AG04449 (cell line): Measurements from ENCODE around the gene RAD51B.

Source experiments
- CTCF ChIA-PET: fragments of 350-600 bp; formaldehyde crosslinking; extraction: SDS; loops from one replicate; lab custom pipeline; 2021; ENCODE audit warnings: antibody characterized with exemption; lab: Yijun Ruan, JAX
- POLR2A ChIA-PET: fragments of 400-600, 350-600 bp; formaldehyde crosslinking; extraction: SDS; loops from one replicate; lab custom pipeline; 2020; ENCODE audit warnings: antibody characterized with exemption, inconsistent platforms; lab: Yijun Ruan, JAX
- DNase-seq: peaks from one replicate; pipeline ENCODE4 v3.0.0-alpha.2; 2010; ENCODE audit warnings: low read depth, low spot score
- H3K4me3 ChIP-seq: 2 replicates; pipeline ENCODE4 v1.5.1; 2011; ENCODE audit warnings: low read depth, mild to moderate bottlenecking, control low read depth, low read length
- CTCF ChIP-seq: IDR thresholded peaks from one replicate; pipeline ENCODE4 v1.5.1; 2011; ENCODE audit warnings: mild to moderate bottlenecking, moderate library complexity, low read length, control low read depth, inconsistent platforms; ENCODE audit not compliant: insufficient read depth; ENCODE audit errors: missing control alignments

Gene RAD51B

GRCh38 chr14:67935371-67935770, 115.8 kb downstream of the RAD51B start:
- no peak for DNase-seq
- ChIA-PET POLR2A (no interaction called here), CTCF (interaction anchor here (1.9 to 6.7 kb wide), 6 partner anchors 9 to 908 kb away, joined by 9 to 149 read pairs (median 34); no protein-coding TSS in a partner anchor)
- H3K4me3 ChIP-seq, result no peak overlapping the region
- TF ChIP-seq CTCF, result no peak

GRCh38 chr14:67938071-67938470, 118.5 kb downstream of the RAD51B start:
- ChIA-PET POLR2A (interaction anchor here (0.6 kb wide), 1 partner anchor 422 kb away, joined by 3 read pairs; no protein-coding TSS in a partner anchor), CTCF (interaction anchor here (1.6 to 6.7 kb wide), 3 partner anchors 879 to 887 kb away, joined by 9 to 149 read pairs (median 10); no protein-coding TSS in a partner anchor)
- no peak for DNase-seq
- TF ChIP-seq CTCF, result no peak
- no peak overlapping the region for H3K4me3 ChIP-seq

- TF ChIP-seq CTCF, result no peak
- no peak overlapping the region for H3K4me3 ChIP-seq
- POLR2A ChIA-PET, result interaction anchor here (0.7 to 1.7 kb wide), 2 partner anchors 640 to 852 kb away, joined by 3 to 5 read pairs; partner anchors contain the start of gene ZFP36L1
- CTCF ChIA-PET, result interaction anchor here (1.0 to 4.5 kb wide), 7 partner anchors 56 to 903 kb away, joined by 3 to 58 read pairs (median 5); no protein-coding TSS in a partner anchor
- DNase-seq, result peak; percentile 59
Measured at GRCh38 chr14:67940486-67941455, 121.2 kb downstream of the RAD51B start.

GRCh38 chr14:67941456-67942018, 122.0 kb downstream of the RAD51B start:
- DNase-seq, result no peak
- no peak for TF ChIP-seq CTCF
- ChIA-PET POLR2A (interaction anchor here (1.7 kb wide), 1 partner anchor 851 kb away, joined by 5 read pairs; the partner anchor contains the start of gene ZFP36L1), CTCF (interaction anchor here (0.8 to 4.5 kb wide), 10 partner anchors 8 to 876 kb away, joined by 3 to 58 read pairs (median 4); no protein-coding TSS in a partner anchor)
- no peak overlapping the region for H3K4me3 ChIP-seq

GRCh38 chr14:67942080-67942710, 122.6 kb downstream of the RAD51B start:
- DNase-seq, result no peak
- ChIA-PET POLR2A (interaction anchor here (1.7 kb wide), 1 partner anchor 851 kb away, joined by 5 read pairs; the partner anchor contains the start of gene ZFP36L1), CTCF (interaction anchor here (0.8 to 4.5 kb wide), 8 partner anchors 8 to 875 kb away, joined by 3 to 58 read pairs (median 4); no protein-coding TSS in a partner anchor)
- H3K4me3 ChIP-seq, result no peak overlapping the region
- no peak for TF ChIP-seq CTCF
